GM23248 (cell line): ENCODE data around the gene ZGPAT. TPM values are rescaled to one million over a fixed set of nuclear protein-coding genes. Genes with fewer than 3 reads are reported as not detected.
A peak's percentile ranks its signal among the peaks of the same experiment; 100 is the strongest.

Experiments used
- DNase-seq: peaks from one replicate; pipeline ENCODE4 v3.0.0-alpha.2; 2015
- H2AFZ ChIP-seq: fragments of 200-600 bp; sonication (generic); 2 replicates; pipeline ENCODE4 v1.6.1; 2016; ENCODE audit warnings: antibody characterized with exemption
- H3F3A ChIP-seq: fragments of 200-600 bp; sonication (generic); 2 replicates; pipeline ENCODE4 v1.6.1; 2016; ENCODE audit warnings: mild to moderate bottlenecking, antibody characterized with exemption, mixed run types; ENCODE audit not compliant: insufficient read depth
- H3K27ac ChIP-seq: fragments of 200-600 bp; sonication (generic); 2 replicates; pipeline ENCODE4 v1.5.1; 2016; ENCODE audit warnings: mild to moderate bottlenecking
- H3K27me3 ChIP-seq: fragments of 200-600 bp; sonication (generic); replicated peaks from 2 replicates; pipeline ENCODE4 v1.6.1; 2016; ENCODE audit warnings: mild to moderate bottlenecking; ENCODE audit not compliant: insufficient read depth
- H3K36me3 ChIP-seq: fragments of 200-600 bp; sonication (generic); 2 replicates; pipeline ENCODE4 v1.6.1; 2016; ENCODE audit warnings: low read depth, mild to moderate bottlenecking
- H3K4me1 ChIP-seq: fragments of 200-600 bp; sonication (generic); 2 replicates; pipeline ENCODE4 v1.6.1; 2016; ENCODE audit warnings: mild to moderate bottlenecking; ENCODE audit not compliant: insufficient read depth
- H3K4me2 ChIP-seq: fragments of 200-600 bp; sonication (generic); one replicate; pipeline ENCODE4 v1.6.1; 2016; ENCODE audit warnings: mild to moderate bottlenecking; ENCODE audit not compliant: unreplicated experiment
- H3K4me3 ChIP-seq: fragments of 200-600 bp; sonication (generic); 2 replicates; pipeline ENCODE4 v1.5.1; 2016; ENCODE audit warnings: mild to moderate bottlenecking
- H3K79me2 ChIP-seq: fragments of 200-600 bp; sonication (generic); 2 replicates; pipeline ENCODE4 v1.6.1; 2016; ENCODE audit warnings: mild to moderate bottlenecking; ENCODE audit not compliant: insufficient read depth
- H3K9ac ChIP-seq: fragments of 200-600 bp; sonication (generic); 2 replicates; pipeline ENCODE4 v1.6.1; 2016; ENCODE audit warnings: mild to moderate bottlenecking
- H3K9me2 ChIP-seq: fragments of 200-600 bp; sonication (generic); 2 replicates; pipeline ENCODE4 v1.6.1; 2016; ENCODE audit warnings: mixed run types, mild to moderate bottlenecking, moderate library complexity; ENCODE audit not compliant: insufficient read depth
- H3K9me3 ChIP-seq: fragments of 200-600 bp; sonication (generic); one replicate; pipeline ENCODE4 v1.6.1; 2017; ENCODE audit warnings: low read depth
- H4K20me1 ChIP-seq: fragments of 200-600 bp; sonication (generic); 2 replicates; pipeline ENCODE4 v1.6.0; 2016; ENCODE audit not compliant: insufficient read depth
- EZH2 ChIP-seq: fragments of 200-600 bp; sonication (generic); IDR thresholded peaks from 2 replicates; pipeline ENCODE4 v1.6.1; 2018; ENCODE audit warnings: antibody characterized with exemption, mild to moderate bottlenecking; ENCODE audit not compliant: insufficient read depth, poor library complexity, severe bottlenecking
- EZH2phosphoT487 ChIP-seq: fragments of 200-600 bp; sonication (generic); IDR thresholded peaks from 2 replicates; pipeline ENCODE4 v1.6.1; 2018; ENCODE audit warnings: antibody characterized with exemption, moderate library complexity, mild to moderate bottlenecking, low read depth; ENCODE audit not compliant: insufficient read depth
- WGBS, 2 experiments: methylation state at CpG; one replicate each; pipeline ENCODE4 v1.1.6; 2015 to 2017; ENCODE audit warnings: low lambda C conversion rate in 2 of 2, low coverage in 1 of 2; ENCODE audit errors: missing lambda C conversion rate in 2 of 2; 5-methylcytosine and 5-hydroxymethylcytosine counted together
- in situ Hi-C: fragments of 300-500 bp; cut with MboI; formaldehyde crosslinking; loops from 2 replicates; pipeline ENCODE4 v1.15.0; 2020
- polyA plus RNA-seq: library from polyadenylated mRNA; unstranded; fragments of >200 nt; fragmentation: Nextera tagmentation; extraction: Ambion mirVana; gene quantifications from 2 replicates; pipeline ENCODE4 v1.2.1, GENCODE V29; 2016
- total RNA-seq: library from RNA; depleted of rRNA; stranded (reverse); fragments of >200 nt; shearing (Covaris generic); gene quantifications from 2 replicates; pipeline ENCODE4 v1.2.3, GENCODE V29; 2014

The ZGPAT gene
- total and polyA plus RNA-seq, 2 experiments from 2014 or later, result 22.7 to 28.5 TPM

- no peak for DNase-seq
- 94 to 95% methylated on average over 13 of the region's 13 CpGs for WGBS, 2 experiments
- Histone ChIP-seq H3K79me2 (no peaks in the 10 kb centered on the region), H4K20me1 (no peaks in the 10 kb centered on the region), H3K4me2 (no peak overlapping the region), H3K27ac (no peak overlapping the region), H2AFZ (no peak overlapping the region), H3K9me3 (no peaks in the 10 kb centered on the region), H3F3A (no peaks in the 10 kb centered on the region), H3K9ac (no peak overlapping the region), H3K27me3 (no peaks in the 10 kb centered on the region), H3K4me1 (no peaks in the 10 kb centered on the region), H3K9me2 (no peaks in the 10 kb centered on the region), H3K36me3 (no peaks in the 10 kb centered on the region), H3K4me3 (no peak overlapping the region)
- in situ Hi-C loops, result no loop called here
- no peak for TF ChIP-seq EZH2phosphoT487
- TF ChIP-seq EZH2, result no peak
Observed at GRCh38 chr20:63777614-63778013, 69.8 kb downstream of the ZGPAT start.

GRCh38 chr20:63778034-63778752 lies 70.4 kb downstream of the ZGPAT start:
- no peak overlapping the region for H3K4me2 ChIP-seq
- DNase-seq, result peak; percentile 15
- no peak overlapping the region for H3K9ac ChIP-seq
- no peak overlapping the region for H3K27ac ChIP-seq
- no peak overlapping the region for H3K4me3 ChIP-seq
- no peaks in the 10 kb centered on the region for H3K4me1 ChIP-seq
- no peaks in the 10 kb centered on the region for H3K27me3 ChIP-seq
- no peaks in the 10 kb centered on the region for H3K9me3 ChIP-seq
- no peak for TF ChIP-seq EZH2phosphoT487
- no peak for TF ChIP-seq EZH2
- no peaks in the 10 kb centered on the region for H3K79me2 ChIP-seq
- in situ Hi-C loops, result no loop called here
- H3K36me3 ChIP-seq, result no peaks in the 10 kb centered on the region
- no peak overlapping the region for H2AFZ ChIP-seq
- 47 to 49% methylated on average over 18 to 19 of the region's 19 CpGs for WGBS, 2 experiments
- H3K9me2 ChIP-seq, result no peaks in the 10 kb centered on the region
- H4K20me1 ChIP-seq, result no peaks in the 10 kb centered on the region
- no peaks in the 10 kb centered on the region for H3F3A ChIP-seq

GRCh38 chr20:63778857-63779256 lies 71.0 kb downstream of the ZGPAT start:
- no peaks in the 10 kb centered on the region for H3F3A ChIP-seq
- no peaks in the 10 kb centered on the region for H3K9me3 ChIP-seq
- H3K9me2 ChIP-seq, result no peaks in the 10 kb centered on the region
- in situ Hi-C loops, result no loop called here
- no peaks in the 10 kb centered on the region for H3K27me3 ChIP-seq
- WGBS, 2 experiments, result 90 to 94% methylated on average over 9 of the region's 9 CpGs
- no peaks in the 10 kb centered on the region for H4K20me1 ChIP-seq
- H2AFZ ChIP-seq, result no peak overlapping the region
- H3K79me2 ChIP-seq, result no peaks in the 10 kb centered on the region
- no peak for DNase-seq
- no peak overlapping the region for H3K9ac ChIP-seq
- H3K4me2 ChIP-seq, result no peak overlapping the region
- H3K27ac ChIP-seq, result no peak overlapping the region
- no peaks in the 10 kb centered on the region for H3K4me1 ChIP-seq
- no peak overlapping the region for H3K4me3 ChIP-seq
- no peaks in the 10 kb centered on the region for H3K36me3 ChIP-seq
- TF ChIP-seq EZH2phosphoT487 (no peak), EZH2 (no peak)

- TF ChIP-seq EZH2phosphoT487 (no peak), EZH2 (no peak)
- Histone ChIP-seq H3K79me2 (no peaks in the 10 kb centered on the region), H3K9me3 (no peaks in the 10 kb centered on the region), H4K20me1 (no peaks in the 10 kb centered on the region), H3K9ac (no peak overlapping the region), H2AFZ (no peak overlapping the region), H3K4me2 (no peak overlapping the region), H3K9me2 (no peaks in the 10 kb centered on the region), H3F3A (no peaks in the 10 kb centered on the region), H3K27me3 (no peaks in the 10 kb centered on the region), H3K27ac (no peak overlapping the region), H3K4me1 (no peaks in the 10 kb centered on the region), H3K36me3 (no peaks in the 10 kb centered on the region), H3K4me3 (no peak overlapping the region)
- WGBS, 2 experiments, result 86 to 88% methylated on average over 14 of the region's 14 CpGs
- DNase-seq, result no peak
- in situ Hi-C loops, result no loop called here
Observed at GRCh38 chr20:63781181-63781580, 73.3 kb downstream of the ZGPAT start.

- no peaks in the 10 kb centered on the region for H3K9me3 ChIP-seq
- H3K4me3 ChIP-seq, result no peak overlapping the region
- 67 to 71% methylated on average over 14 to 17 of the region's 18 CpGs for WGBS, 2 experiments
- H3F3A ChIP-seq, result no peaks in the 10 kb centered on the region
- no peak overlapping the region for H2AFZ ChIP-seq
- no peaks in the 10 kb centered on the region for H3K4me1 ChIP-seq
- H3K9me2 ChIP-seq, result no peaks in the 10 kb centered on the region
- H3K27me3 ChIP-seq, result no peaks in the 10 kb centered on the region
- no peak for DNase-seq
- H4K20me1 ChIP-seq, result no peaks in the 10 kb centered on the region
- no peaks in the 10 kb centered on the region for H3K79me2 ChIP-seq
- H3K4me2 ChIP-seq, result no peak overlapping the region
- no peaks in the 10 kb centered on the region for H3K36me3 ChIP-seq
- TF ChIP-seq EZH2phosphoT487 (no peak), EZH2 (no peak)
- no peak overlapping the region for H3K9ac ChIP-seq
- in situ Hi-C loops, result no loop called here
- no peak overlapping the region for H3K27ac ChIP-seq
Observed at GRCh38 chr20:63782051-63782471, 74.2 kb downstream of the ZGPAT start.
